GM12872 (cell line): ENCODE data around the gene SH2B3.

ENCODE experiments used
- CTCF ChIP-seq: IDR thresholded peaks from 3 replicates; pipeline ENCODE4 v1.5.1; 2011; ENCODE audit warnings: low read depth, mild to moderate bottlenecking, low read length, moderate library complexity; ENCODE audit not compliant: insufficient read depth

The SH2B3 gene

DNA sequence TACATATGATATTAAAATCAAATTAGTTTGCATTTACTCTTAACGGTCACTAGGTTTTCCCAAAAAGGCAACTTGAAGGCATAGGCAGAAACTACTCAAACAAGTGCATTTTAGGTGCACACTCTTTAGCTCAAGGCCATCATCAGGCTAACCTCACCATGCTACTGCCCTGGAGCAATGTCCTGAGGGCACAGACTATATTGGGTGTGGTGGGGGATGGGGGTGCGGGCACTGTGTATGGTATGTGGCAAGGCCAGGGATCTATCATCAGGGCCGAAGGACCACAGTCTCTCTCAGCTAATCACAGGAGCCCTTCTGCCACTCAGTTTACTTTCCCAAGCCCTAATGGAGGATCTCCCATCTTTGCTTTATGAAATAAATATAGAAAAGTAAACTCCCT is 51.9 kb downstream of the SH2B3 start:
- TF ChIP-seq CTCF: no peak

DNA sequence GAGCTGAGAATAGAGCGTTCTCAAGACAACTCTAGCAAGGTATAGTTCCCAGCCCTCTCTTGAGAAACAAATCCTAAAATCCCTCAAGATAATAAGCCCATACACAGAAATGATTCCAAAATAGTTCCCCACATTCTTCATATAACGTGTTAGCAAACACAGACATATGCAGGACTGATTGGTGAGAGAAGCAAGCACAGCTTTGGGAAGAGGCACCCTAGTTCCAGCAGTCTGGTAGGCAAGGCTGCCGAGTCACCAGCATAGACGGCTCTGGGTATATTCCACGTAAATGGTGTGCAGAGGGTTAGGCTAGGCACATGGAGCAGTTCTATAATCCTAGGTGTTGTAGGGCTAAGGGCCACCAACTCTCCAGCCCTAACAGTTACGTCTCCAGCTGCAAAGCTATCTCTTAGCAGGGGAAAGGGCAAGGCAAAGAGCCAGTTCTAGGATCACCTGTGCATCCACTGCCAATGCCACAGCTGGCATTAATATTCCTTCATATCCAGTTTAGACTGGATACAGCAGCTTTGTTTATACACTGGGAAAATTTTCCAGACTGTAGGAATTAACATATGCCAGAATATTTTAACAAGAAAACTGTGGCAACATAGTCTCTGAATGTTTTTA is 52.9 kb downstream of the SH2B3 start:
- no peak for TF ChIP-seq CTCF

DNA sequence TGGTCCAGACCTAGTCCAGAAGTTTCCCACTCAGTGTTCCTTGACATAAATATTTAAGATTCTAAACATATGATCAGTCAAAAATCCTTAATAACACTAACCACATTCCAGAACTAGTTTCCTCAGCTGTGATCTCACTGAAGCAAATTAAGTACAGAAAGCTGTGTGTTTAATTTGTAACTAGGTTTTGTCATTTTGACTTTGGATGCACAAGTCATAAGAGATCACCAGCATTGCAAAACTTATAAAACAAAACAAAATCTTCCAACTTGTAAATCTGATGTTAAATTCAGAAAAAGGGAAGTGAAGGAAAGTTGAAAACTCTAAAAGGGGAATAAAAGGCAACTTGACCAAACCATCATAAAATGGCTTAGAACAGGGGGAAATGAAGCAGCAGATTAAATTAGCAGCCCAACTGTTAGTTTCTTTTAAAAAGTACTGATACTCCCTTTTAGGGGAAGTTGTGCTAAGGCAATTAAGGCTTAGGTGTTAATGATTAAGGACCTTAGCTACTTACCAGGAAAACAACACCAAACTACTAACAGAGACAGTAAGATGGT is 56.6 kb downstream of the SH2B3 start:
- TF ChIP-seq CTCF: no peak

DNA sequence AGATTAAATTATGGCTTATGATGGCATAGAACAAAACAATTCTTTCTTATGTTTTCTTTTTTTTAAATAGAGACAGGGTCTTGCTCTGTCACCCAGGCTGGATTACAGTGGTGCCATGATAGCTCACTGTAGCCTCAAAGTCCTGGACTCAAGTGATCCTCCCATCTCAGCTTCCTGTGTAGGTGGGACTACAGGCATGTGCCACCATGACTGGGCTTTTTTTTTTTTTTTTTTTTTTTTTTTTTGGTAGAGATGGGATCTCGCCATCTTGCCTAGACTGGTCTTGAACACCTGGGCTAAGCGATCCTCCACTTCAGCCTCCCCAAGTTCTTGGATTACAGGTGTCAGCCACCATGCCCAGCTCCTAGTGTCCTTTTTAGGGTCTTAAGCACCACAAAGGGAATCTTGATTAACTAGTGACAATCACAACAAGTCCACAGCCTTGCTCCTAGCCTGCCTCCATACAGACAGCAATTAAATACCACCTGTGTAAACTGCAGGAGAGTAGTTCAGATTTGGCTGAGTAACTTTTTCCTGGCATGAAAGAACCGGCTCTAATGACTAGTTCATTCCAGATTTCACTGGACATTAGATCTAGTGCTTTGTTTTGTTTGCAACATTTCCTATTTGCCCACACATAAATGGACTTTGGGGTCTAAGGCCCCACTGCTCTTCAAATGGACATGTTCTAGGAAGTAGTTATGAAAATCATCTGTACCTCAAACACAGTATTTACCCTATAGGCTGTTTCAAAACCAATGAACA is 61.6 kb downstream of the SH2B3 start:
- no peak for TF ChIP-seq CTCF

DNA sequence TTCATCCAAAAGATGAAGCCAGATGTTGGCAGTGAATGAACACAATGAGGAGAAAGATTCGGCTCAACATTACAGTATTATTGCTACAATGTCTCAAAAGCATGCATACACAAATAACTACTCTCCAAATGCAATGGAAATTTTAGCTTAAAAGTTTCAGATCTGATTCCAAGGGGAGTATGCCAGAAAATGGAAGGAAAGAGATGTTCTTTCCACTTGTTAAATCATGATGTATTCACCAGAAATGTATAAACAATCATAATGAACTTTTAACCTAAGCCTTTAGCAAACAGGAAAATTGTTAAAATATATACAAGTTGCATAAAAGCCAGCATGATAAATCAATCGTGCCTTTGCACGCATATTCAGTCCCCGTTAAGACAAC is 62.1 kb downstream of the SH2B3 start:
- no peak for TF ChIP-seq CTCF

GRCh38 chr12:111469401-111469800 is 63.7 kb downstream of the SH2B3 start:
- no peak for TF ChIP-seq CTCF

DNA sequence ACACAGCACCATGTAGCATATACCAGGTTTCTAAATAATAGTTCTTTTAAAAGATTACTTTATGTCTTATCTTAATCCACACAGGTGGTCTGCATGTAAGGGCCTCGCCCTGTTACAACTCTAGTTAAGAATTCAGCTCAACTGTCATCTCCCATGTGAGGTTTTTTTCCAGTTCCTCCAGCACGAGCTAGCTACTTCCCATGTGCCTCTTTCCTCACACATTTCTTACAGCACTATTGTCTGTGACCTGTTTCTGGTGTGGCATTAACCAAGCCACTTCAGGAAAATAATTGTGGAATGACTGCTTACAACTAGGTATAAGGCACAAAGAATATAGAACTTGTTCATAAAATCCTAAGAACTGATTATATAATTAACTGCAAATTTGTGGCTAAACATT is 65.5 kb downstream of the SH2B3 start:
- TF ChIP-seq CTCF: no peak
